CD4-positive, alpha-beta T cell treated with Interleukin-6 for 4 hours (primary cell): ENCODE results near the gene BMF.

Source experiments
- DNase-seq: peaks from one replicate; pipeline ENCODE4 v3.0.0-alpha.2; 2020; ENCODE audit warnings: mixed read lengths

BMF gene

DNA sequence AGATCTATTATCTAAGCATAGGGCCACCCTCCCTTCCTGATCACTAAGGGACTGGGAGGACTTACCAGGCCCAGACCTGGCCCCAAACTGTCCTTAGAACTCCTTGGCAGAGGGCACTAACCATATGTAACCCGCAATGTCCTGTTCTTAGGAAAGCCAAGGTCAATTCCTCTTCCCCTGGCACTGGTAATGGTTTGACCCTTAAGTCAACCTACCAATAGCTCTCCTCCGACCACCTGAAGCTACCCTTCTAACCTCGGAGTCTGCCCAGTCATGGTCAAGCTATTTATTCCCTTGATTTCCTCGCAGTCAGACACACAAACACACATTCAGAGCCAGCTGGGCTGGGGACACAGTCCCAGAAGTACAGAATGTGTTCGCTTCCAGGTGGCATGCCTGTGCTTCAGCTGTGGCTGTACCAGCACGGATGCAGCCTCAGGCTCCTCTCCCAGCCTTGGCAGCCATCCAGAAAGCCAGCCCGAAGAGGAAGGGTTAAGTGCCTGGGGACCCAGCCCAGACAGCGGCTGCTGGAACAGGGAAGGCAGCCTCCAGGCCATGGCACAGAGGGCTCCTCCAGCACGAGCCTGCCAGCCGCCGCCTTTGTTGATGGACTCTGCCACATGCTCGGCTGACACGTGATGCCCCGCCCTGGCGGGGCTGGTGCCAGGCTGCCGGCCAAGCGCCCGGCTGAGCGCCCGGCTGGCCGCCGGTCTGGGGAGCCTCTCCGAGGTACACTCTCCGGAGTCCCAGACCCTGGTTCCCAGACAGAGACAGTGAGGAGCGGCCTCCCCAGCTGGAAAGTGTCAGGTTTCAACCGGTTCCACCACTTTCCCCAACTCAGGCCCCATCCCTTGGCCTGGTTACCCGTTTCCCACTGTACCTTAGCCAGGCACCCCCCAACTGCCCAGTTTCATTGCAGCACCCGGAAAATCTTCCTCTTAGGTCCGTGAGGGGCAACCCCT, 5.5 kb downstream of the BMF start:
- DNase-seq, result no peak

DNA sequence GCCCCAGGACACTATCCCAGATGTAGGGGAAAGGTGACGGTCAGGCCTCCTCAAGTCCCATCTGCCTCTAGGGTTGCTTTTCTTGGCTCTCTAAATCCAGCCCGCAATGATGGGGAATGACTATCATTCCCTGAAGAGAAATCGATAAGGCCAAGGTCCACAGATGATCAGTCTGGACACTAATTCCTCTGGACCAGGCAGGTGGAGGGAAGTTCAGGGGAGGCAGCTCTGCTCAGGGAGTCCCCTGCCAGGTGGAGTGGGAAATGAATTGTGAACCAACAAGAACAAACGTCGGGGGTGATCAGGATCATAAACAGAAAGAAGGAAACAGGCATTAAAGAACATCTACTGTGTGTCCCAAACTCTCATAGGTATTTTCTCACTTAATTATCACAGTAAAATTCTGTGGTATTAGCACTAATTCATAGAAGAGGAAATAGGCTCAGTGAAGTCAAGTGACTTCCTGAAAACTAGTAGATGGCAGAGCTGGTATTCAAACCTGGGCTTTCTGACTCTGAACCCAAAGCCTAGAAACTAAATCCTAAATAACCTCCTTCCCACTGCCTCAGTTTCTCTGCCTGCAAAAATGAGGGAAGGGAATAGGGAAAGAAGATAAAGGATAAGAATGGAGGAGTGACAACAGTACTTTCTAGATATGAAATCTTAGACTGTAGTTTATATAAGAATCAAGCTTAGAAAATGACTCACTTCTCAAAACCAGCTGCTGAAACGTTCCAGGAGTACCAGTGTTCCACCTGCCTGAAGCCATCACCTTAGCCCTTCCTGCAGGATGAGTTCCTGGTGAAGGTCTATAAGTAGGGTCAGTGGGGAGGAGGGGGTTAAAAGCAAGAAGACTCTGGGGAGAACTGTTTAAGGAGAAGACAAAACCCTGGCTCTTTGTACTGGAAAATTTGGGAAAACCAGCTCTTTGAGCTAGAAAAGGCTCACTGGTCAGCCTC, 7.5 kb downstream of the BMF start:
- no peak for DNase-seq

DNA sequence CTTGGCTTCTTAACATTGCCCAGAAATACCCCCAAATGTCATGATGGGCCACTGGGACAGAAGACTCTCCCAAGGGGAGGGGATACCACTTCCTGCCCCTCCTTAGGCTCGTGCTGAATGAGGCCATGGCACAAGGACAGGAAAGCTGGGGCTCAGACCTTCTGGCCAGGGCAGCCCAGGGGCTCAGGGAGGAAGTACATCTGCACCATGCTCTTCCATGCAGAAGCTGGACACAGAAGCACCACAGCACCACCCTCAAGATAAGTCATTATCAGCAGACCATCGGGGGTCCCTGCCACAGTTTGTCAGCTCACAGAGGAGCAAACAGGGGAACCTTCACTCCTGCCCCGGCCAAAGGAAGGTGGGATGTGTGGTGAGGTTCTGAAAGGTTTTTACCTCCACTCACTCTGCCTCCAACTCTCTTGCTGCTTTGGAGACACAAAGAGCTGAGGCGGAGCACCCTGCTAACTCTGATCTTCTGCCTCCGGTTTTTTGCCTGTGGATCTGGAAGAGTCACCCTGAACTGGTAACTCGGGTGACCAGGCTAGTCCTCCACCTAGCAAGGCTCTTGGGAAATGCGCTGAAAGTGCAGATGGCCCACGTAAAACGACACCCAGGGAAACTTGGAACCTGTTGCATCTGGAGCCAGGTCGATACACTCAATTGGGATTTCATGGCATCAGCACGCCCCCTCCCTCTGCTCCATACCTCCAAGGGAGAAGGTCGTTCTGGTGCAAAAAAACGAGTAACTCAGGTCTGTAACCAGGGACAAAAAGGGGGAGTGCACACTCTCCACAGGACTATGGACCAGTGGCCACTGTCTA, 8.3 kb downstream of the BMF start:
- DNase-seq, result no peak

DNA sequence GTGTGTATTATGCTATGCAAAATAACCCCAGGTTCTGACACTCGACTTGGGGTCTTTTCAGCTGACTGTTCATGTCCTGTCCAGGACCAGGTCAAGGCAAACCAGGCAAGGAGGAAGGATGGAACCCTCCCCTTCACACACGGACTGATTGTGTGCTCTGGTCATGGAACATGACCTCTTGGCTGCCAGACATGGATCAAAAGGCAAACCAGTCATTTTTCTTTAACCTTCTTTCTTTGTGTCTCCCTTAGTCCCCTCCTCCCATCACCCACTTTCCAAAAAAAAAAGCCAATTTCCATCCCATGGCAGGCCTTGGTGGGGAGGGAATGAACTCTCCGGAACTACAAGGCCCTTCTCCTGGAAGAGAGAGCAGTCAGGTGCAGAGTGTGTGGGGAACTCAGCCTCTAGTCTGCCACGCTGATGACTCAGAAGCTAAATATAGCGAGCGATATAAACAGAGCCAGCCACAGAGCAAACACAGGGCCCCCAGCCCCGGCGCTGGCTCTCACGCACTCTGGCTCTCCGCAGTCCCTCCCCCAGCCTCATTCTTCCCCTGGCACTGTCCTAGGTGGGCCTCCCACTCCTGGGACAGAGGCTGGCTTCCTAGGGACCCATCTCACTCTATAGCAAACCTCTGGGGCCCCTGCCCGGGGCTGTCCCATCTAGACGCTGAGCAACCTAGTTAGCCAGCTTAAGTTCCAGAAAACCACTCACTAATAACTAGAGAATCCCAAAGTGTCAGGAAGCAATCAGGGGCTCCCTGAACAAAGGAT, 10.0 kb downstream of the BMF start:
- DNase-seq, result peak; percentile 81

DNA sequence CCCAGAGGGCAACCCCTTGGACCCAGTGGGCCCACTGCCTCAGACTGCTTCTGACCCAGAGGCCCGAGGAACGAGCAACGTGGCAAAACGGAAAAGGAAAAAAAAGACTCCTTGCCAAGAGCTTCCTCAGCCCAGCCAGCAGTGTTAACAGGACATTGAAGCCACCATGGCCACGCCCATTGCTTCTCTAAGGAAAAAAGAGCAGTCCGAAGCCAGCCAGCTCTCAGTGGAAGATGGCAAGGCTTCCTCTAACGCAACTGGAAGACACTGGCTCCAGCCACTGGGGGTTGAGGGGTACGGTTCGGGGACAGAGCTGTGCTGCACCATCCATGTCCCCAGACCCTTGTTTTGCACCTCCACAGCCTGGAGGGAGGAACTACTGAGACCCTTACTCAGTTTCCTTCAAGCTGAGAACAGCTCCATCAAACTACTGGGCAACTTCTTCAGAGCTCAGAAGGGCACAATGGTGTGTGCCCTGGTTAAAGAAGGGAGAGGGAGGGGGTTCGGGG, 10.7 kb downstream of the BMF start:
- no peak for DNase-seq

DNA sequence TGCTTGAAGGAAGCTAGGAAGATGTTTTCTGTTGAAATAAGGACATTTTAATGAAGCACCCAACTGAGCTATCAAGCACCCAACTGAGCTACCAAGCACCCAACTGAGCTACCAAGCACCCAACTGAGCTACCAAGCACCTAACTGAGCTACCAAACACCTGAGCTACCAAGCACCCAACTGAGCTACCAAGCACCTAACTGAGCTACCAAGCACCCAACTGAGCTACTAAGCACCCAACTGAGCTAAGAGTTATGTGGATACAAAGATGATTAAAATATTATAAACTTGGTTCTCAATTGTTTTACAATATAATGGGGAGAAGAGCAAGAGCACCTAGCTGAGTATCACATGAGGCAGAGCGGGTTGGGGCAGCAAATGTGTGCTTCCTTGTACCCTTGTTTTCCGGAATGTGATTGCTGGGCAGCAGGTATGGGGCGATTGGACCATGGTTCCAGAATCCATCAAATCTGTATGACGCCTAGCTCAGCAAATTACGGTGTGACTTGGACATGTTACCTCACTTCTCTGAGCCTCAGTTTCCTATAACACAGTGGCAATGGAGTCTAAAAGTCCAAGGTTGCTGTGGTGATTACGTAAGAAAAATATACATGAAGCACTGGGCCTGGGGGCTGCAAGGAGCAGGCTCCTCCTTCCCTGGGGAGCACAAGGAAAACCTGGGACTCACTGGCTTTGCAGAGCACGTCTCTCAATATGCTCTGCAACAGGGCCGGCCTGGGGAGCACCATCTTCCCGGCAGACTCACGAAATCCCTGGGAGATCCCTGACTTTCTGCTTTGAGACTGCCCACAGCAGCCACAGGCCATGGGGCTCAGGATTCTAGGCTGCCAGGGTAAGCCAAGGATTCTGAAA, 11.3 kb downstream of the BMF start:
- DNase-seq, result no peak

DNA sequence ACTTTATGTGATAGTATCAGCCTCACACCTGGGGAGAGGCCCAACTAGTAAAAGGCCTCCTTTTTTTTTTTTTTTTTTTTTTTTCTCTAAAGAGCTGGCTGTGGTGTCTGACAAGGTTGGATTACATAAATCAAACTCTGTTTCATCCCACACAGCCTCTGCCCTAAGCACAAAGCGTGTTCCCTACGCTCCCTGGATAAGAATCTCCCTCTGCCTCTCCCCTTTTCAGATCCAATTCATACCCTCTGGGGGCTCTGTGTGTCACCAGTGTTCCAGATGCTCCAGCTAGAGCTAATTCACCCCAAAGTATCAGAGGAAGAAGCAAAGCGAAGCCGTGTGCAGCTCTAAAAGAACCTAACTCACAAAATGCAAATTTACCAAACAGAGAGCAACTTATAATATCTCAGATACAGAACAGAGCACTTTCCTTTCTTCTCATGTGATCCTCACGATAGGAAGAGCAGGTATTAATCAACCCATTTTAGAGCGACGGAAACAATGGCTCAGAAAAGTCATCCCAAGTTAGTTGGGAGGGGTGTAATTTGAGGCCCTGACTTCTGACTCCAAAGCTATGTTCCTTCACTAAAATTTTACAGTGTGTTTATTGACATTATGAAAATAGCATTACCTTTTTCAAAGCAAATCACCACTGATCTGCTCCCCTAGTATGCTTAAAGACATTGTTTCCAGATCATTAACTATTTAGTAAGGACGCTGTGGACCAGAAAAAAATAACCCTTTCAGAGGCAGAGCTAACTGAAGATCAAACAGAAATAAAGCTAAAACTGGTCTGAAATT, 12.4 kb downstream of the BMF start:
- no peak for DNase-seq

DNA sequence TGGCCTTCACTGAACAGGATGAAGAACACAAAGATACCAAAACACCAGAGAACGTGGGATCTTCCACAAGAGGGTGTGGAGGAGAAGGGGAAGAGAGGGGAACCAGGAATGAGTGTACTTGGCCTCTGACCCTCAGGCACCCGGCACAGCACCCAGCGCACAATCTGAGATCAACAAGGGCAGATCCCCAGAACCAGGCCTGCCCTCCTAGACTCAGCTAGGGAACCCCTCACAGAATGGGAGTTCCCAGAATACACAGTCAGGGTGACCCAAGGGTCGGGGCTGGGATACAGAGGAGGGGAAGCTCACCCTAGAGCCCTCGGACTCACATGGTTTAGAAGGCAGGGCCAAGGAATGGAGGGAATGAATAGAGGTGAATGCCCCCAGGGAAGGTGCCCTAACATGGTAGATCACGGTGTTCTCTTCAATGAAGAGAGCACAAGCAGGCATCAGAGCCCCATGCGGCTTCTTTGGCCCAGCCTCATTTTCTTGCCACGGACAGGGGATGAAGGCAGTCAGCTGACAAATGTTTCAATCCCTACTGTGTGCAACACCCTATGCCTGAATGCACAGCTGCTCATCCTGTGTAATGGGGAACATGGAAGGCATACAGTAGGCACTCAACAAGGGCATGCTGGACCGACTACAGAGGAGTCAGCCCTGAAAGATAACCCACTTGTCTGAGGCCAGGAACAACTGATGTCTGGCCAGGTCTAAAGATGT, 13.1 kb downstream of the BMF start:
- no peak for DNase-seq

DNA sequence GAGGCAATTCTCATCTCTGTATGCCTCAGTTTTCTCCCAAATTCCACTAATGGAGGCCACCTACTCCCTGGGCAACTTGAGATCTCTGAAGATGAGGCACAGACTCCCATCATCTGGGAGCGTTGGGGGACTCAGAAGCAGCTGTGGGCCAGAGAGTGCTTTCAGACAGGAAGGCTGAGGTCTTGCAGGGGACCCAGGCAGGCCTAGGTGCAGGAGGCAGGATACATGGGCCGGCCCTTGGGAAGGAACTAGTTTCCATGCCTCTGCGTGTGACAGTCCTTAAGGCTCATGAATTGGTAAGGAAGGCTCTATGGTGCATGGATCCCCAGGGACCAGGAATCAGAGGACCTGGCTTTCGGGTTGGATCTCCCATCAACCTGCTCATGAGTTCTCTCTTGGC, 14.5 kb downstream of the BMF start:
- no peak for DNase-seq

DNA sequence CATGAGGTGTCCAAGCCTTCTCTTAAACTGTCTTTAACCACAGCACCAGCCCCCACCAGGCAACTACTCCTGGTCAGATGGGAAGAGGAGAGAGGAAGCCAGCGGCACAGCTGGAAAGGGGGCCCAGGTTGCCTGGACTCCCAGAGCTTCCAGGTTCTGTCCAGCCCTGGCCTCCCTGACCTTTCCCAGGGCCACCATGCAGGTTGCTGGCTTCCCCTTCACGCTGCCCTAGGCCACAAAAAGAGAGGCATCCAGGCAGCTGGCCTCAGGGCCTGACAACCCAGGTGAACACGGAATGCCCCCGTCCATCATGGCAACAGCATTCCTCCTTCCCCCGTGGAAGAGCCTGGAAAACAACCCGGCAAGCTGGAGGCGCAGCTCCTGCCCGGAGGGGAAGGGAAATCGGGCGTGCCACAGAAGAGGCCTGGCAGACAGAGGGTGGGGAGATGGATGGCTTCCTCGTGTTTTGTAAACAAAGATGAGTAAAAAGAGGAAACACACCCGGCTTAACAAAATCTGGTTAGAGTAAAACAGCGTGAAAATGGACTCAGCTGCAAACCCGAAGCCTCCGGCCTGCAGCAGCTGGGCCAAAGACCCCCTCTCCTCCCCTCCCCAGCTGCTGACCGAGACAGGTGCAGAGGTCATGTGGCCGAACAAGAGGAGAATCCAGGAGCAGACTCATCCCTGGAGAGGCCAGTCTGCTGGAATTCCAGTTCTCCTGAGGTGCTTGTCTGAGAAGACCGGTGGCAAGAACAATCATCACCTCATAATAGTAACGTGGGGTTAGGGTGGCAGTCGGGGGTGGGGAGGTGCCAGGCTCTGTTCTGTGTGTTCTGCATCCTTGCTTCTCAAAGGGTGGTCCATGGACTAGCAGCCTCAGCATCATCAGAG, 15.5 kb downstream of the BMF start:
- DNase-seq, result no peak

DNA sequence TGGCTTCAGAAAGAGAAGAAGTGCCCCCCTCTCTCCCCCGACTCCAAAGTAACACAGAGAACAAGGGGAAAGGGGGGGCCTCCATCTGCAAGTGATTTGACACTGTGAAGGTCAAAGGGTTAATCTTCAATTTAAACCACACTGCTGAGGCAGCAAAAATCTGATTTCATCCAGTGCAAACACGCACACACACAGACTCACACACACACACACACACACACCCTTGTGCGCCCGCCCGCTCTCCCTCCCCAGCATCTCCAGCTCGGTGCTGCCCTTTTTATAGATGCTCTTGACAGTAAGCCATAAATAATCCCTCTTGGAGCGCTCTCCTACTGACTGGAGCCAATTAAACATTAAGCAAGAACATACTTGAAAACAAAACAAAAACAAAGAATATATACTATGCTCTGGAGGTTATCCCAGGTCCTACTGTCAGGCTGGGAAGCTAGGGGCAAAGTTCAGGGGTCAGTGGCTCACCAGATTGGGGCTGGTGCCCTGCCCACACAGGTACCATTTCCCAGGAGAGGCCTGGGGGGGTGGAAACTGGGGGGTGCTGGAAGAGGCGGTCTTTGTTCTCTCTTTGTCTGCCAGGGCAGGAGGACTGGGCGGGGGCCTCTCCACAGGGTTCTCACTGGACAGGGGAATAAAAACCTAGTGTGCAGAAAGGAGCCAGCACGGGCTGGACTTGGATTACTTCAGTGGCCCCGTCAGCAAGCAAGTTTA, 16.3 kb downstream of the BMF start:
- DNase-seq, result no peak

DNA sequence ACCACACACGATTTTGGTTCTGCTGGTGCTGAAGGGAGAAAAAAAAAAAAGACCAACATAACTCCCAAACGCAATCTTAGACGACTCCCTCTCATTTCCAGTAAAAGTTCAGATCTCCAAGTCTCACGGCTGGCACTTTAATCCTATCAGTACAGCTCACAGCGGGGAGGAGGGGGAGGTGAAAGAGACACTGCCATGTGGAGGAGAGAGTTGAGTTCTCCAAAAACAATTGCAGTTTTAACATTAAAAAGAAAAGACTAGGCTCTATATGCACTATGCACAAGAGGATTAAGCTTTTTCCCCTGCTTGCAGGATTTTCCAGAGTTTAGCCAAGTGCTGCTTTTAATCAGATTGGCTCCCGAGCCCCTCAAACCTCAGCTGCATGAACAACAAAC, 16.8 kb downstream of the BMF start:
- DNase-seq, result no peak

DNA sequence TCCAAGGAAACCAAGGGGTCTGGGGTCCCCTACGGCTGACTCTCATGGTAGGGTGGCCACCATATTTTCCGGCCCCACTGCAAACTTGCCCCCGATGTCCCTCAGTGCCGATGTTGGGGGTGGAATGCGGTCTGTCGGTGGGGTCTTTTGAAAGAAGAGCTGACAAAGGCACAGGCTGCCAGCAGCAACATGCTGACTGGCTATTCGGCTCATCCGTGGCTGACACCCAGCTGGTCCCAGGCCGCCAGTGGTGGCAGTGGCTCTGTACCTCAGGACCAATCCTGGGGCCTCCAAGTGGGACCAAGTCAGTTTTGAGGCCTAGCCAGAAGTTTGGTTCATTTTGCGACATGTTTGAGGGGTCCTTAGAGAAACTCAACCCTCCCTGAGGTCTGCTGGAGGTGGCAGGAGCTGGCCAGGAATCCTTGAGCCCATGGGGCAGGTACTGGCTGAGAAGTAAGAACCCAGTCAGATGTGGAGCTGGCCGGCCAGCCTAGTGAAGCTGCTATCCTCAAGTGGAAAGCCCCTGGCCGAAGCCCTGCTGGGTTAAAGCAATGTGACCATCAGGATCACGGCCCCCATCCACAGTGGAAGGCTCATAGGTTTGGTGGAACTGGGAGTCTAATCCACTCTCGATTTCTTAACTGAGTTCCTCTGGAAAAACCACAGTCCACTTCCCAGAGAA, 17.8 kb downstream of the BMF start:
- no peak for DNase-seq

DNA sequence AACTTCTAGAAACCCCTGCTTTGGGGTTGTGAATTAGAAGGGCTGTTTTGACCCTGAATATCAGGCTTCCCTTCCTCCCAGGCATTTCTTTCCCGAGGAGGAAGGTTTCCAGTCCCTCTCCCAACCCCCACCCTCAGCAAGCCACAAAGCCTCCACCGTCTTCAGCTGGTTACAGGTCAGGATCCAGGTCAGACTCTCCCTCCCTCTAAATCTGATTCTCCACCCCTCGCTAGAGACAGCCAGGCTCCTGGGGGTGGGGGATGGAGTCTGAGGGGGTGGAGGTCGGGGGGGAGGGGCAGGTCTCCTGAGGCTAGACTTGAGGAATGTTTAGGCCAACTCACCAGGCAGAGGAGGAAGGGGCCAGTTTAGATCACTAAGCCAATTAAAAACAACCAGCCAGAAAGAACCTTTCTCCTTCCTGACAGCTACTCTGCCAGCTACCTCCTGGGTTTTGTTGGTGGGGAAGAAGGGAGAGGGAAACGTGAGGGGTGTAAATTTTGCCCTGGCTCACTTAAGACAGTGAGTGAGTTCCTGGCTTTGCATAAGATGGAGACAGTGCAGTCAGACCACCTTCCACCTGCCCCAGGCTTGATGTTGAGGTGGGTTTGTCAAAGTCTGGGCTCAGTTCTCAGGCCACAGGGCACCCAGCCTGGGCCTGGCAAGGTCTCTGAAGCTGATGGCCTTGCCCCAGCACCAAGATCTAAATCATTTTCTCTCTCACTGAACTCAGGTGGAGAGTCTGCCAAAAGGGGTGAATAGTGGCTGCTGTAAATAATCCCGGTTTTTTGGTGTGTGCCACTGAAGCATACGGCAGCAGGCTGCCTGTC, 19.5 kb downstream of the BMF start:
- no peak for DNase-seq

DNA sequence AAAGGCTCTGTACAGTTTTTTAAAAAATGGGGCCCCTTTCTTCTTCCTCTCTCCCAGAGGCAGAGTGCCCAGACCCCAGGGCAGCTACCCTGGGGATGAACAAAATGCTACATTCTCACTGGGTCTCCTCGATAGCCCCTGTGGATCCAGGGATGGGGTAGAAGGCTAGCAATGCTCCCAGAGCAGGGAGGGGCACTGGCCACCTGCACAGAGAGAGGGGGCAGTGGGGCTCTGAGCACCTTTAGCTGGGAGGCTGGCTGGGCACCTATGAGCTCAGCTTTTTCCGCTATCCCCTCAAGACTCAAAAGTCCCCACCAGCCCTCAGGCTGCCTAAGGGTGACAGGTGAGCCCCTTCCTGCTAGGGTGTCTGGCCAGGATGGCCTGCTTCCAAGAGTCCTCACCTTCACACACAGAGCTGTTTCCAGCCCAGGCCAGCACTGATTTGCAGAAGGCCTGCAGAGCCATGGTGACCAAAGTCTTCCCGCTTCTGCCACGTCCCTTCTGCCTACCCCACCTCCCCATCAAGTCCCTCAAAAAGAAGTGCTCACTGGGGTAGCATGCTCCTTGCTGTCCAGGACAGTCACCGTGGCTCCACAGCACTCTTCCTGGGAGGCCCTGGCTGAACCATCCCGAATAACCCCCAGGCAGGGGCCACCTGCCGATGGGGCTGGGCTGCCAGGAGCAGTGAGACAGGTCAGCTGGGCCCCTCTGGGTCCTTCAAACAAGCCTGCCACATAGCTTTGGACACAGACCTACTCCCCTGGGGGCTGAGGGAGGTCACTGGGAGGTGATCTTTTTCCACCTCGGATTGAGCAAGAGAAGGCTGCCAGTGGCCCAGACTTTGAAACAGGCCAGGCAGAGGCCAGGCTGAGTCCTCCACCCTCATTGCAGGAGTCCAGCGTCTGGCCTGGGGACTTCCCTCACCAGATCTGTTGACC, 20.4 kb downstream of the BMF start:
- DNase-seq, result no peak
